Mesenteric fat pad (tissue), 1 donor: ENCODE results near the gene SPPL2A. TPM values are rescaled to one million over a fixed set of nuclear protein-coding genes. Genes with fewer than 3 reads are reported as not detected.

ENCODE experiments used
- DNase-seq: peaks from one replicate; pipeline ENCODE4 v3.0.0-alpha.2; 2020; ENCODE audit warnings: low spot score
- total RNA-seq: library from RNA; stranded (reverse); fragmentation: NEBNext Ultra II Directional; extraction: Animal tissue kit (Norgen Biotek cat#: 25700); gene quantifications from one replicate; pipeline ENCODE4 v1.2.1, GENCODE V29; 2021
- donor health status: DM: yes; HTN: yes; CAD: no.

The SPPL2A gene
- total RNA-seq, 1 donor from 2014 or later: 123 TPM

GRCh38 chr15:50687302-50687902, 78.1 kb downstream of the SPPL2A start:
- DNase-seq: no peak

DNA sequence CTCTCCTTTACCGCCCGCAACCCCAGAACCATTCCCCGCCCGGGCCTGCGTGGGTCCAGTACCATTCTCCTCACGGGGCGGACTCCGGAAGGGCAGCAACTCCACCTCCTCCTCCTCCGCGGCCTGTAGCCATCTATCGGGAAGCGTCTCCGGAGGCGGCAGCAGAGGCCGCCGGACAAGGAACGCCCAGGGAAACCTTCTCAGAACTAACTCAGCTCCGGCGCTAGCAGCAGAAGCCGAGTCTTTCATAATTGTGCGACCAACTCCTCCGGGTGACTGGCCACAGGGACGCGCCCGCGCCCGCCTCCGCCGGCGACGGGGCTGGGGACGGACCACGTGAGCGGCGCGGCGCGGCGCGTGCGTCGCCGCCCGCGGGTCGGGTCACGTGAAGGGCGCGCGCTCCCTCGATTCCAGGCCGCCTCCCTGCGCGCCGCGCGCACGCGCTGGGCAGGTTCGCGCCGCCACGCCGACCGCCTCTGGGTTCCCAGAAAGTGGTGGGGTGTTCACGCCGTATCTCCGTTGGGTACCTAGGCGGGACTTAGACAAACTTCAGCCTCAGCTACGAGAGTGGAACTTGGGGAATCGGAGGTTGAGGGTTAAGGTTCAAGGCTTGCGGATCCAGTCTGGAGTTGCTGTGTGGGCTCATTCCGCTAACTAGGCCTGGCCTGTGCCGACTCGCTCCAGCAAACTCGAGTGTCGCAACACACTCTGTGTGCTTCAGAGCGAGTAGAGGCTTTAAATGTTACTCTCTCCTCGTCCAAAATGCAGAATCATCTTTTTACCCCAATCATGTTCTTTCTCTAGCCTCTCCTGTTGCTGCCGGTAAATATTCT, 78.8 kb downstream of the SPPL2A start, which contains the start of gene TRPM7:
TRPM7 (minus strand) TSS at position 329 of the 833 bp plus-strand sequence; CDS start at position 65, 264 bp downstream.
- peak; percentile 96 for DNase-seq

DNA sequence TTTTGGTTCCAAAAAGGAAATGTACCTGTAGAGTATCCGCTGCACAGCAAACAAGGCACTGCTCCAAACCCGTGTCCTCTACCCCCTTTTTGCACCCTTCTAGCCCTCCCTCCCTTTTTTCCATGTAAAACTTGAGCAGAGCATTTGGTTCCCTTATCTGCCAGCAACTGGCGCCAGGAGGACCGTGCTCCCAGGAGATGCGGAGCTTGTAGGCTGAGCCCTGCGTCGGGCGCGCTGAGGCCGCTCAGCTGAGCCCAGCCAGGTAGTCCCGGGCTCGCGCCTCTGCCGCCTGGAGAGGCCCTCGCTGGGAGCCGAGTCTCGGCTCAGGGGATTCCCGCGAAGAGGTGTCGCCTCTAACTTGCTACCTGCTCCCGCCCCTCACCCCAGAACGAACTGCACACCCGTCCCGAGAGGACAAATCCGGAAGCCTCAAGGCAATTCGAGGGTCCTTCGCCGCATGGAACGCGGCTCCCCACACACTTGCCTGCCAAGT, 79.5 kb downstream of the SPPL2A start:
- DNase-seq: no peak

- DNase-seq: no peak
These were observed 80.1 kb downstream of the SPPL2A start for GRCh38 chr15:50685191-50685975.

GRCh38 chr15:50681467-50681866, 84.0 kb downstream of the SPPL2A start:
- no peak for DNase-seq

DNA sequence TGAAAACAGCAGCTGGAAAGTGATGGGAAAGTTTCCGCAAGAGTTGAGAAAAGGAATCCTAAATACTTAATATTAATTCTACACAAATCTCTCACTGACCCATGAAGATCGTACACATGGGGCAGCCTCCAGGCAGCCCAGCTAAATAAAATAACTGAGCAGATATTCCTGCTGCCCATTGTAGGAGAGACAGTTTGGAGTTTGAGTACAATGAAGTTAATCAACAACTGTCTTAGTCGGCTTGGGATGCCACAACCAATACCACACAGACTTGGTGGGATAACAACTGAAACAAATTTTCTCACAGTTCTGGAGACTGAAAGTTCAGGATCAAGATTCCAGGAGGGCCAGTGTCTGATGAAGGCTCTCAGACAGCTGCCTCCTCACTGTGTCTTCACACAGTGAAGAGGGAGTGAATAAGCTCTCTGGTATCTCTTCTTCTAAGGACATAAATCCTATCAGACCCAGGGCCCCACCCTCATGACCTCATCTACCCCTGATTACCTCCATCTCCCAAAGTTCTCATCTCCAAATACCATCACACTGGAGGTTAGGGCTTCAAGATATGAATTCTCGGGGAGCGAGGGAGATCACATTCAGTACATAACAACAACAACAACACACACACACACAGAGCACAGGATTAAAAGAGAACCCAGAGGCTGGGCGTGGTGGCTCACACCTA, 88.6 kb downstream of the SPPL2A start:
- DNase-seq: no peak

DNA sequence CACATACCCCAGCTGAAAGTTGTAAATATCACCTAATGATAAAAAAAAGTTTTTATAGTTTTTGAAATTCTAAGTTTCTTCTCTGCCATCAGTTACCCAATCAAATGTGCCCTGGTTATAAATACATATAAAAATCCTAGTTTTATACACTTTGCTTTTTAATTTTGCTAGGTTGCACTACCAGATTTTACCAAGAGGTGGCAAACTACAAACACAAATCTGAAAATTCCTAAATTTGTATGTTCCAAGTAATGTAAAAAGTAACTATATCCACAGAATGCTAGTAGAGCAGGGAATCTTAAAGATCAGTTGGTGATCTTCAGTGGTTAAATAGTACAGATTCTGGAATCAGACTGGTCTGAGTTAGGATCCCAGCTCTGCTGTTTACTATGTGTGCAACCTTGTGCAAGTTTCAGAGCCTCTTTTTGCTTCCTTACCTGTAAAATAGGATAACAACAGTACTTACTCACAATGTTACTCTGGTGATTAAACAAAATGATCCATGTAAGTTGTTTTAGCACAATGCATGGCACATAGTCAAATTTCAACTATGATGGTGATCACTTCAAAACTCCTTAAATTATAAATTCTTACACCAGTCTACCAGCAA, 89.9 kb downstream of the SPPL2A start:
- DNase-seq: no peak

DNA sequence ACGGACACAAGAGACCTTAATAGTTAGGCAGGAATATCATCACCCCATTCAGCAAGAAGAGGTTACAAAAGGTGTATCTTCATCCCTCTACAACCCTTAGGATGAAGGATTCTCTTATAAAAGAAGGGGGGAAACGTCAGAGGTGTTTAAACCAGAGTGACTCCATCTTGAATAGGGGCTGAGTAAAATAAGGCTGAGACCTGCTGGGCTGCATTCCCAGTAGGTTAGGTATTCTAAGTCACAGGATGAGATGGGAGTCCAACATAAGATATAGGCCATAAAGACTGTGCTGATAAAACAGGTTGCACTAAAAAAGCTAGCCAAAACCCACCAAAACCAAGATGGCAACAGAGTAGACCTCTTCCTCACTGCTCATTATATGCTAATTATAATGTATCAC, 95.4 kb downstream of the SPPL2A start:
- DNase-seq: no peak

GRCh38 chr15:50669611-50670010, 95.9 kb downstream of the SPPL2A start:
- no peak for DNase-seq

DNA sequence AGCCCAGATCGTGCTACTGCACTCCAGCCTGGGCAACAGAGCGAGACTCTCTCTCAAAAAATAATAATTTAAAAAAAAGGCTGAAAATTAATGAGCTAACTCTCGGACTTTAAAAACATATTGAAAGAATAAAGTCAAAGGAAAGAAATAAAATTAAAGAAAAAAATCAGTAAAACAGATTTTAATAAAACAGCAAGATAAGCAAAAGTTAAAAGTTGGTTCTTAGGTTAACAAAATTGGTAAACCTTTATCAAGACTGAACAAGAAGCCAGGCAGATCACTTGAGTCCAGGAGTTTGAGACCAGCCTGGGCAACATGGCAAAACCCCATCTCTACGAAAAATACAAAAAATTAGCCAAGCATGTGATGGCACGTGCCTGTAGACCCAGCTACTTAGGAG, 99.6 kb downstream of the SPPL2A start:
- DNase-seq: no peak

DNA sequence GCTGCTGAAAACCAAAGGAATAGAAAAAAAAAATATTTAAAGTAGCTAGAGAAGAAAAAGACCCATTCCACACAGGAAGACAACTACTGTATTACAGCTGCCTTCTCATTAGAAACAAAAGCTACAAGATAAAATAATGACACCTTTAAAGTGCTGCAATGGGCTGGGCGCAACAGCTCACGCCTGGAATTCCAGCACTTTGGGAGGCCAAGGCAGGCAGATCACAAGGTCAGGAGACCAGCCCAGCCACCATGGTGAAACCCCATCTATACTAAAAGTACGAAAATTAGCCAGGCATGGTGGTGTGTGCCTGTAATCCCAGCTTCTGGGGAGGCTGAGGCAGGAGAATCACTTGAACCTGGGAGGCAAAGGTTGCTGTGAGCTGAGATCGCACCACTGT, 110.0 kb downstream of the SPPL2A start:
- no peak for DNase-seq

GRCh38 chr15:50653156-50653743, 112.3 kb downstream of the SPPL2A start:
- DNase-seq: no peak

- no peak for DNase-seq
These were observed 112.8 kb downstream of the SPPL2A start for GRCh38 chr15:50652671-50653070.

Other genes with a start within 250 kb of the SPPL2A start
- gene USP50, start 219.0 kb downstream of the SPPL2A start, total RNA-seq: 1.1 TPM
- gene TRPM7, start 78.9 kb downstream of the SPPL2A start, total RNA-seq: 41.1 TPM
- gene AP4E1, start 143.0 kb upstream of the SPPL2A start, total RNA-seq: 11.0 TPM